B cell (primary cell): ENCODE measurements around the gene ACTR5. TPM values are rescaled to one million over a fixed set of nuclear protein-coding genes. Genes with fewer than 3 reads are reported as not detected.

Experiments used
- ATAC-seq: fragments of 200-7000 bp; cut with Tn5 transposase; one replicate; pipeline ENCODE4 v1.10.0; 2021; ENCODE audit warnings: low read depth, mild to moderate bottlenecking, moderate number of reproducible peaks, moderate library complexity
- CTCF ChIA-PET: fragments of 350-600 bp; sonication (Branson Sonifier 250); formaldehyde crosslinking; loops from one replicate; lab custom pipeline; 2021; ENCODE audit warnings: antibody characterized with exemption, inconsistent platforms; lab: Charles Lee
- POLR2A ChIA-PET: fragments of 350-600 bp; sonication (Branson Sonifier 250); formaldehyde crosslinking; loops from one replicate; lab custom pipeline; 2021; ENCODE audit warnings: antibody characterized with exemption; lab: Charles Lee
- DNase-seq: peaks from one replicate; pipeline ENCODE4 v3.0.0; 2013
- H2AFZ ChIP-seq: 2 replicates; pipeline ENCODE4 v1.6.1; 2012; ENCODE audit warnings: mild to moderate bottlenecking, low read depth, low read length; ENCODE audit not compliant: insufficient read depth, poor library complexity, severe bottlenecking
- H3K27ac ChIP-seq, 2 donors: 1 replicate in 1 of 2; 2 replicates in 1 of 2; pipeline ENCODE4 v1.5.1; 2012 to 2013; ENCODE audit warnings: low read length in 2 of 2, mild to moderate bottlenecking in 2 of 2, moderate library complexity in 1 of 2
- H3K27me3 ChIP-seq, 4 experiments: fragments of 200-600 bp in 1 of 4; sonication (generic) in 1 of 4; replicated peaks in 1 of 4; 1 replicate in 2 of 4; 2 replicates in 2 of 4; pipeline versions ENCODE4 v1.6.1 to v1.7.0; 2013 to 2016; ENCODE audit warnings: low read length in 3 of 4, mild to moderate bottlenecking in 2 of 4, mixed read lengths in 1 of 4, moderate library complexity in 1 of 4; ENCODE audit not compliant: insufficient read depth in 4 of 4, control insufficient read depth in 3 of 4; ENCODE audit errors: control extremely low read depth in 1 of 4
- H3K36me3 ChIP-seq, 2 experiments: replicated peaks in 1 of 2; 1 replicate in 1 of 2; 2 replicates in 1 of 2; pipeline versions ENCODE4 v1.6.1 to v1.7.1; 2013; ENCODE audit warnings: low read length in 1 of 2; ENCODE audit not compliant: insufficient read depth in 2 of 2, control insufficient read depth in 1 of 2; ENCODE audit errors: control extremely low read depth in 1 of 2, extremely low read depth in 1 of 2
- H3K4me1 ChIP-seq, 2 donors: fragments of 200-600 bp in 1 of 2; sonication (generic) in 1 of 2; 1 replicate in 1 of 2; 2 replicates in 1 of 2; pipeline versions ENCODE4 v1.5.1 to v1.6.1; 2013 to 2017; ENCODE audit warnings: low read length in 2 of 2; ENCODE audit not compliant: control insufficient read depth in 2 of 2, insufficient read depth in 2 of 2
- H3K4me2 ChIP-seq: replicated peaks from 2 replicates; pipeline ENCODE3; 2012; ENCODE audit warnings: mild to moderate bottlenecking, low read depth, low read length; ENCODE audit not compliant: poor library complexity, severe bottlenecking
- H3K4me3 ChIP-seq, 5 experiments: fragments of 200-600 bp in 1 of 5; sonication (generic) in 1 of 5; 1 replicate in 3 of 5; 2 replicates in 2 of 5; pipeline versions ENCODE4 v1.5.1 to v1.7.0; 2011 to 2016; ENCODE audit warnings: low read length in 4 of 5, mild to moderate bottlenecking in 4 of 5, low read depth in 2 of 5, control low read depth in 1 of 5, moderate library complexity in 1 of 5; ENCODE audit not compliant: insufficient read depth in 1 of 5; ENCODE audit errors: control extremely low read depth in 1 of 5, extremely low read depth in 1 of 5
- H3K79me2 ChIP-seq: fragments of 200-600 bp; sonication (generic); one replicate; pipeline ENCODE4 v1.6.0; 2016; ENCODE audit warnings: low read length; ENCODE audit not compliant: control insufficient read depth, insufficient read depth
- H3K9ac ChIP-seq: fragments of 200-600 bp; sonication (generic); 2 replicates; pipeline ENCODE4 v1.6.1; 2017; ENCODE audit warnings: mild to moderate bottlenecking, low read length, moderate library complexity
- H3K9me3 ChIP-seq, 3 donors: one replicate each; pipeline versions ENCODE4 v1.6.1 to v1.7.1; 2013; ENCODE audit warnings: low read length in 2 of 3; ENCODE audit not compliant: control insufficient read depth in 2 of 3, insufficient read depth in 1 of 3; ENCODE audit errors: control extremely low read depth in 1 of 3
- H4K20me1 ChIP-seq: 2 replicates; pipeline ENCODE4 v1.6.0; 2012; ENCODE audit warnings: mild to moderate bottlenecking, low read length; ENCODE audit not compliant: insufficient read depth, control insufficient read depth, poor library complexity, severe bottlenecking
- H3K27ac Mint-ChIP-seq: one replicate; pipeline ENCODE4 v1.8.0; 2021; ENCODE audit warnings: mixed read lengths
- H3K27me3 Mint-ChIP-seq: one replicate; pipeline ENCODE4 v1.8.0; 2021; ENCODE audit warnings: mixed read lengths
- H3K4me1 Mint-ChIP-seq: one replicate; pipeline ENCODE4 v1.8.0; 2021; ENCODE audit warnings: mixed read lengths
- H3K4me3 Mint-ChIP-seq: one replicate; pipeline ENCODE4 v1.8.0; 2021; ENCODE audit warnings: mixed read lengths
- H3K9me3 Mint-ChIP-seq: one replicate; pipeline ENCODE4 v1.8.0; 2022; ENCODE audit warnings: mixed read lengths; ENCODE audit not compliant: insufficient read depth
- EZH2 ChIP-seq: IDR thresholded peaks from 2 replicates; pipeline ENCODE4 v1.6.1; 2012; ENCODE audit warnings: borderline replicate concordance, low read depth, mild to moderate bottlenecking, moderate library complexity, low read length; ENCODE audit not compliant: insufficient read depth, poor library complexity, severe bottlenecking
- WGBS: methylation state at CpG from one replicate; pipeline ENCODE4 v1.1.5; 2013; ENCODE audit warnings: missing lambda C conversion rate; ENCODE audit not compliant: insufficient coverage; 5-methylcytosine and 5-hydroxymethylcytosine counted together
- intact Hi-C: fragments of 100-400 bp; cut with micrococcal nuclease; formaldehyde crosslinking; loops from one replicate; pipeline ENCODE4 v1.10.0; 2022
- polyA plus RNA-seq: library from polyadenylated mRNA; depleted of rRNA; stranded (reverse); fragments of >200 nt; gene quantifications from 2 replicates; pipeline ENCODE4 v1.2.3, GENCODE V29; 2012
- total RNA-seq, 2 donors: library from RNA; stranded (reverse); fragments of 120-200 nt in 1 of 2; gene quantifications; 1 replicate in 1 of 2; 2 replicates in 1 of 2; pipeline versions ENCODE4 v1.2.3 to v1.2.4, GENCODE V29; 2013 to 2022
- TF ChIP-seq, protein P1 (sequence below): fragments of 200-600 bp; IDR thresholded peaks from one replicate; pipeline ENCODE4 v1.8.0; 2022; ENCODE audit warnings: antibody characterized with exemption, mild to moderate bottlenecking

ACTR5 gene
- total and polyA plus RNA-seq, 2 donors (not counting 1 experiment from before 2014, with no cell fraction given) = 15.4 to 18.0 TPM

- Histone ChIP-seq H3K79me2 (no peaks in the 10 kb centered on the region), H3K4me2 (no peak overlapping the region), H3K9ac (no peak overlapping the region), H3K4me1 (no peaks in the 10 kb centered on the region), H3K9me3 (no peaks in the 10 kb centered on the region), H3K27ac (no peak overlapping the region), H3K27me3 (no peaks in the 10 kb centered on the region), H2AFZ (no peak overlapping the region), H4K20me1 (no peaks in the 10 kb centered on the region), H3K4me3 (no peak overlapping the region), H3K36me3 (peaks cover 0 to 2% of the 10 kb centered on the region in 2 experiments)
- Mint-ChIP-seq H3K27ac (no peak overlapping the region), H3K4me3 (no peak overlapping the region), H3K27me3 (no peaks in the 10 kb centered on the region), H3K4me1 (no peaks in the 10 kb centered on the region), H3K9me3 (no peaks in the 10 kb centered on the region)
- no peak for TF ChIP-seq EZH2
- TF ChIP-seq, protein P1, sequence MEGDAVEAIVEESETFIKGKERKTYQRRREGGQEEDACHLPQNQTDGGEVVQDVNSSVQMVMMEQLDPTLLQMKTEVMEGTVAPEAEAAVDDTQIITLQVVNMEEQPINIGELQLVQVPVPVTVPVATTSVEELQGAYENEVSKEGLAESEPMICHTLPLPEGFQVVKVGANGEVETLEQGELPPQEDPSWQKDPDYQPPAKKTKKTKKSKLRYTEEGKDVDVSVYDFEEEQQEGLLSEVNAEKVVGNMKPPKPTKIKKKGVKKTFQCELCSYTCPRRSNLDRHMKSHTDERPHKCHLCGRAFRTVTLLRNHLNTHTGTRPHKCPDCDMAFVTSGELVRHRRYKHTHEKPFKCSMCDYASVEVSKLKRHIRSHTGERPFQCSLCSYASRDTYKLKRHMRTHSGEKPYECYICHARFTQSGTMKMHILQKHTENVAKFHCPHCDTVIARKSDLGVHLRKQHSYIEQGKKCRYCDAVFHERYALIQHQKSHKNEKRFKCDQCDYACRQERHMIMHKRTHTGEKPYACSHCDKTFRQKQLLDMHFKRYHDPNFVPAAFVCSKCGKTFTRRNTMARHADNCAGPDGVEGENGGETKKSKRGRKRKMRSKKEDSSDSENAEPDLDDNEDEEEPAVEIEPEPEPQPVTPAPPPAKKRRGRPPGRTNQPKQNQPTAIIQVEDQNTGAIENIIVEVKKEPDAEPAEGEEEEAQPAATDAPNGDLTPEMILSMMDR = no peak
- DNase-seq (no peak), ATAC-seq (no peak)
- WGBS = no CpG with 5 or more reads among the region's 3 CpGs
- POLR2A ChIA-PET = no interaction called here
- CTCF ChIA-PET = no interaction called here
- intact Hi-C loops = no loop called here
Measured at GRCh38 chr20:38782275-38782674, 34.0 kb downstream of the ACTR5 start.

DNA sequence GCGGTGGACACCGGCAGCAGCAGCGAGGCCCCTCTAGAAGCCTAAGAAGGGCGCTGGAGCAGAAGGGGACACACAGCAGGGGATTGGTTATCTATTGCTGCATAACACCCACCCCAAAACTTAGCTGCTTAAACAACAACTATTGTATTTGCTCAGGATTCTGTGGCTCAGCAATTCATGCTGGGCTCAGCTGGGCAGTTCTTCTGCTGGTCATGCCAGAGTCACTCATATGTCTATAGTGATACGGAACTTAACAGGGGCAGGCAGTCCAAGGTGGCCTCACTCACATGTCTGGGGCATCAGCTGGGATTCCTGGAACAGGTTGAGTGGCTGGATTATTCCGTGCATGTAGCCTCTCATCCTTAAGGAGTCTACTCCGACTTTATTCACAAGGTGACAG is 39.6 kb downstream of the ACTR5 start:
- peaks cover 3 to 4% of the 10 kb centered on the region in 2 donors for H3K4me1 ChIP-seq
- peaks cover 3% of the 10 kb centered on the region for H3K4me1 Mint-ChIP-seq
- POLR2A ChIA-PET = no interaction called here
- H3K4me3 Mint-ChIP-seq = no peak overlapping the region
- ATAC-seq (no peak), DNase-seq (no peak)
- H3K9me3 ChIP-seq = no peaks in the 10 kb centered on the region
- H3K27ac Mint-ChIP-seq = no peak overlapping the region
- H3K4me2 ChIP-seq = no peak overlapping the region
- H2AFZ ChIP-seq = no peak overlapping the region
- H3K79me2 ChIP-seq = no peaks in the 10 kb centered on the region
- H3K27me3 ChIP-seq = no peaks in the 10 kb centered on the region
- 100% methylated on average over 7 of the region's 7 CpGs for WGBS
- TF ChIP-seq, protein P1 = no peak
- no peaks in the 10 kb centered on the region for H4K20me1 ChIP-seq
- H3K27ac ChIP-seq = no peak overlapping the region
- no peak overlapping the region for H3K9ac ChIP-seq
- no peaks in the 10 kb centered on the region for H3K27me3 Mint-ChIP-seq
- H3K9me3 Mint-ChIP-seq = no peaks in the 10 kb centered on the region
- H3K36me3 ChIP-seq = no peaks in the 10 kb centered on the region
- intact Hi-C loops = no loop called here
- CTCF ChIA-PET = interaction anchor here (1.2 to 1.6 kb wide), 3 partner anchors 12 to 111 kb away, joined by 3 to 4 read pairs (median 3); no protein-coding TSS in a partner anchor
- H3K4me3 ChIP-seq = no peak overlapping the region
